ENCODE measurements around the gene ABHD17A. TPM values are rescaled to one million over a fixed set of nuclear protein-coding genes. Genes with fewer than 3 reads are reported as not detected.
A peak's percentile ranks its signal among the peaks of the same experiment; 100 is the strongest.

ABHD17A gene
- total RNA-seq, 1 donor from 2014 or later = 83.0 TPM

- DNase-seq (ENCODE audit: extremely low spot score in 2 of 2) = no peak
- Histone ChIP-seq H3K27me3 (no peaks in the 10 kb centered on the region), H3K27ac (no peak overlapping the region), H3K9me3 (no peaks in the 10 kb centered on the region), H3K4me1 (peaks cover 83% of the 10 kb centered on the region), H3K4me3 (peak overlapping the region in 1 of 2 donors; percentile 23), H3K36me3 (no peaks in the 10 kb centered on the region)
- intact Hi-C loops (cut with DNase I) = no loop called here
- TF ChIP-seq POLR2AphosphoS5 (IDR thresholded peaks at IDR 0.05; ENCODE audit: insufficient read depth in 1 of 2, low read depth in 1 of 2) = no peak
- no peak for TF ChIP-seq CTCF (IDR thresholded peaks at IDR 0.05)
- no peak for TF ChIP-seq POLR2A (IDR thresholded peaks at IDR 0.05)
These were observed 25.1 kb downstream of the ABHD17A start for GRCh38 chr19:1860042-1860775.

- Histone ChIP-seq H3K4me1 (peaks cover 83% of the 10 kb centered on the region), H3K36me3 (no peaks in the 10 kb centered on the region), H3K4me3 (no peak overlapping the region), H3K9me3 (no peaks in the 10 kb centered on the region), H3K27me3 (no peaks in the 10 kb centered on the region), H3K27ac (no peak overlapping the region)
- intact Hi-C loops (cut with DNase I) = no loop called here
- TF ChIP-seq POLR2A (IDR thresholded peaks at IDR 0.05) (no peak), CTCF (IDR thresholded peaks at IDR 0.05) (no peak), POLR2AphosphoS5 (IDR thresholded peaks at IDR 0.05; ENCODE audit: insufficient read depth in 1 of 2, low read depth in 1 of 2) (no peak)
- DNase-seq (ENCODE audit: extremely low spot score in 2 of 2) = no peak
These were observed 25.9 kb downstream of the ABHD17A start for GRCh38 chr19:1859331-1859781.

DNA sequence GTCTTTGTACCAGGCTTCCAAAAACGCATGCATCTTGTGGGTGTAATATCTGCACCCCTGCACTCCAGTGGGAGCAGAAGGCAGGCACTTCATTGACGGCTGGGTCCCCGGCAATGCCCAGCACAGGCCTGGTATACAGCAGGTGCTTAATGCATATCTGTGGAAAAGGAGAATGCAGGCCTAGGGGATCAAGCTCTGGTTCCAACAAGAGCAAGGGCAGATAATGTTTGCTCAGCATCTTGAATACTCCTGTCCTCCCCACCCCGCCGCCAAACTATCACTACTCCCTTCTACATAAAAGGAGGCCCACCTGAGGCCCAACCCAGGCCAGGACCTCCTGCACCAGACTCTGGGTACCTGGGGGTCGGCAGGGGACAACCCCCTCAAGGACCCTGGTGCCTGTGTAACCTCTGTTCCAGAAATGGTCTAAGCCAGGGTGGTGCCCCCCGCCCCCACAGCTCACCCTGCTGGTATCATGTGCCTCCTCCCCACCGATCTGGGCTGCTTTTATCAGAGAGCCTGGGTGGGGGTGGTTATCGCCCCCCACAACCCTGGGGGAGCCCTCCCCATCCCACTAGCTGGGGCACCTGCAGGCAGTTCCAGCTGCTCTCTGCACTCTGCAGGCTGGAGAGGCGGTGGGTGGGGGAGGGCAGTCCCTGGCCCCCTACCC is 26.7 kb downstream of the ABHD17A start:
- Histone ChIP-seq H3K36me3 (no peaks in the 10 kb centered on the region), H3K9me3 (no peaks in the 10 kb centered on the region), H3K4me1 (peaks cover 90% of the 10 kb centered on the region), H3K27me3 (no peaks in the 10 kb centered on the region), H3K4me3 (no peak overlapping the region), H3K27ac (peak overlapping the region; percentile 79)
- intact Hi-C loops (cut with DNase I) = no loop called here
- no peak for DNase-seq (ENCODE audit: extremely low spot score in 2 of 2)
- TF ChIP-seq CTCF (IDR thresholded peaks at IDR 0.05) (no peak), POLR2A (IDR thresholded peaks at IDR 0.05) (no peak), POLR2AphosphoS5 (IDR thresholded peaks at IDR 0.05; ENCODE audit: insufficient read depth in 1 of 2, low read depth in 1 of 2) (no peak)

- H3K4me3 ChIP-seq = peak overlapping the region; percentile 43 to 46
- peak overlapping the region; percentile 79 for H3K27ac ChIP-seq
- no peaks in the 10 kb centered on the region for H3K9me3 ChIP-seq
- DNase-seq (ENCODE audit: extremely low spot score in 2 of 2) = no peak
- H3K36me3 ChIP-seq = no peaks in the 10 kb centered on the region
- intact Hi-C loops (cut with DNase I) = no loop called here
- H3K27me3 ChIP-seq = no peaks in the 10 kb centered on the region
- H3K4me1 ChIP-seq = peaks cover 98% of the 10 kb centered on the region
- TF ChIP-seq POLR2A (IDR thresholded peaks at IDR 0.05) (no peak), CTCF (IDR thresholded peaks at IDR 0.05) (no peak), POLR2AphosphoS5 (IDR thresholded peaks at IDR 0.05; ENCODE audit: insufficient read depth in 1 of 2, low read depth in 1 of 2) (no peak)
These were observed 27.5 kb downstream of the ABHD17A start for GRCh38 chr19:1857648-1858326.
